GM18499 (cell line): ENCODE results near the gene CDKL5.
"Not testable (repeated sequence)": the region's sequence is repeated elsewhere in the genome, so short reads cannot be mapped to it uniquely, and the experiment has no call there.

Experiments used
- ATAC-seq: cut with Tn5 transposase; IDR thresholded peaks from one replicate; pipeline ENCODE4 v1.9.1; 2021; ENCODE audit warnings: moderate number of reproducible peaks; ENCODE audit not compliant: insufficient read depth, unreplicated experiment

The CDKL5 gene

GRCh38 chrX:18425199-18426003 is at the start of gene CDKL5:
TSS of gene CDKL5 (plus strand) at chrX:18425608. CDS start at chrX:18507097, 81,489 bp downstream.
- peak; percentile 89 for ATAC-seq

DNA sequence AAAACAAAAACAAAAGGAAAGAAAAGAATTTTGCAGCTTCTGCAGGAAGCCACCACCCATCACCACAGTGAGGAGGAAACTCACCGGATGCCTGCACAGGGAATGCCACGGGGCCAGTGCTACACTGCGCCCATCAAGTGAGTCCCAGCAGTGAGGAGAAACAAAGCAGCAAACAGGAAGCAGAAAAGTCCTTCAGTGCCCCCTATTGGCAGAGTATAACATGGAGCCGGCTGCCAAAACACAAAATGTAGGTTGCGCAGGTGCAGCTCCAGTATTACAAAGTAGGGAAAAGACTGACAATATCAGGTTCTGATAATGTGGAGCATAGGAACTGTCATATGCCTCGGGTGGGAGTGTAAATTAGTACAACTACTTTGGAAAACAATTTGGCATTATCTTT is 47.6 kb upstream of the CDKL5 start:
- ATAC-seq: no peak

GRCh38 chrX:18389966-18390365 is 35.4 kb upstream of the CDKL5 start:
- no peak for ATAC-seq

GRCh38 chrX:18390941-18391538 is 34.4 kb upstream of the CDKL5 start:
- ATAC-seq: no peak

- ATAC-seq: no peak
Observed at GRCh38 chrX:18394477-18394876, 30.9 kb upstream of the CDKL5 start.

GRCh38 chrX:18401848-18402213 is 23.6 kb upstream of the CDKL5 start:
- ATAC-seq: no peak

- no peak for ATAC-seq
Observed at GRCh38 chrX:18406531-18407266, 18.7 kb upstream of the CDKL5 start.

DNA sequence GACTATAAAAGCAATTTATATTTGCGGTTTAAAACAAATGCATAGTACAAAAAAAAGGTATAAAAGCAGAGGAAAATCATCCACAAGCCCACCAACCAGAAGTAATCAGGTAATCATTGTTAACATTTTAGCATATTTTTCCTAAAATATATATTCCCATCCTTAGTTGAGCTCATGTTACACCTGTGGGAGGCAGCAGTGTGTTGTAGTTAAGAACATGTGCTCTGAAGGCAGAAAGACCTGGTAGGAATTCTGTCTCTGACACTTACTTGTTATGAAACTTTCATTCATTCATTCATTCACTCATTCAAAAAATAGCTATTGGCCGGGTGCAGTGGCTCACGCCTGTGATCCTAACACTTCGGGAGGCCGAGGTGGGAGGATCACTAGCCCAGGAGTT is 15.4 kb upstream of the CDKL5 start:
- ATAC-seq: no peak

- no peak for ATAC-seq
Observed at GRCh38 chrX:18415386-18415785, 10.0 kb upstream of the CDKL5 start.

GRCh38 chrX:18422325-18422724 is 3.1 kb upstream of the CDKL5 start:
- no peak for ATAC-seq

DNA sequence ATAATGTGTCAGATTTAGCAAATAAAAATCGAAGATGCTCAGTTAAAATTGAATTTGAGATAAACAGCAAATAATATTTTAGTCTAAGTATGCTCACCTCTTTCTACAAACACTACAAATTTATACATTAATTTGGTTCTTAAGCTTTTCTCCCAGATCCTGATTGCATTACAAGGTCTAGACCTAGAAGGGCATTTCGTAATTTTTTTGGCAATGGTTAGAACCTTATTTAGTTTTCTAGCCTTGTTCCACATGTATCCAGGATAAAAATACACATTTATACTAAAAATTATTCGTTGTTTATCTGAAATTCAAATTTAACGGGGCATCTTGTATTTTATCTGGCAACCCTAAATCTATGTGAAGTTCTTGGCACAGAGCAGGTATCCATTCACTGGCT is 2.5 kb upstream of the CDKL5 start:
- ATAC-seq: no peak

DNA sequence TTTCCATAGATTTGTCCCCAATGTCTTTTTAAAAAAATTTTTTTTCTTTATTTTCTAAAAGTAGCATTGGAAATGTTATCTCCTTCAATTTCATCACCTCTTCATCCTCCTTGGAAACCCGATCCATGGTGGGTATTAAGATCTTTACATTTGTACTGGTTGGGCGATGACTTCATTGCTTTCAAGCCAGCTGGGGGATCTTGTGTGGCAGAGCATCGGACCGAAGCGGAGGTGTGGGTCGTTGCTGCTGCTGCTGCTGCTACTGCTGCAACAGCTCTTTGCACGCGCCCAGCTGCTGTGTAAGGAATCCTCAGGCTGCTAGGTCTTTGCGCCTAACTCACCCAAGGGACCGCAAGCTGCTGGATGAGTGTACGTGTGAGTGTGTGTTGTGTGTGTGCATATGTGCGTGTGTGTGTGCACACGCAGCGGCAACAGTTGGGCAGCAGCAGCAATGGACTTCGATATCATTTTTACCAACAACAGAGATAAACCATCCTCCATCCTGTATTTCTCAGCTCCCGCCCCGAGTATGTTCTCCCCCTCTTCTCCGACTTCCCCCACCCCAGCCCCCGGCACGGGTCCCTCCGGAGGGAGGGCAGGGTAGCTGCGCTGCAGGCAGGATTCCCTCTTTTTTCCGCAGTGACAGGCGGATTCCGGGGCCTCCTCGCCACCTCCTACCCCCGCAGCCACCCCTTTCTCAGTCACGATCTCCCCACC is 768 bp upstream of the CDKL5 start:
- ATAC-seq: no peak

DNA sequence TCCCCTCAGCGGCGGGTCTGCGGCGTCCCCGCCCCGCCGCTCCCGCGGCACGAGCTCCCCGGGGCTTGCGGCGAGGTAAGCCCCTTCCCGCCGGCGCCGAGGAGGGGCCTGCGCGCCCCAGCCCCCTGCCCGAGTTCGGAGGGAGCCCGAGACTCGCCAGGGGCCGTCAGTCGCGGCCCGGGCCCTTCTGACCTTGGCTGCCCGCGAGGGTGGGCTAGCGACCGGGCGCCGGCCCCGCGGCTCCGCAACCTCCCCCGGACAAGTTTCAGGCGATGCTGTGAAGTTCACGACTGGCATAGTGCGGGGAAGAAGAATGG is 554 bp downstream of the CDKL5 start:
- ATAC-seq: no peak

- ATAC-seq: no peak
Observed at GRCh38 chrX:18428006-18428405, 2.6 kb downstream of the CDKL5 start.

DNA sequence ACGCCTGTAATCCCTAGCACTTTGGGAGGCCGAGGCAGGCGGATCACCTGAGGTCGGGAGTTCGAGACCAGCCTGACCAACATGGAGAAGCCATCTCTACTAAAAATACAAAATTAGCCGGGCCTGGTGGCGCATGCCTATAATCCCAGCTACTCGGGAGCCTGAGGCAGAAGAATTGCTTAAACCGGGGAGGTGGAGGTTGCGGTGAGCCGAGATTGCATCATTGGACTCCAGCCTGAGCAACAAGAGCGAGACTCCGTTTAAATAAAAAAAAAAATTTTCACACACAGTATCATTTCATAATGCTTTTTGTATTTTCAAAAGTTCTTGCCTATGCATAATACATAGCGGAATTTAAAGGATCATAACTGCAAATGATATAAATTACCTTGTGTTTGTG is 7.9 kb downstream of the CDKL5 start:
- not testable (repeated sequence) for ATAC-seq

DNA sequence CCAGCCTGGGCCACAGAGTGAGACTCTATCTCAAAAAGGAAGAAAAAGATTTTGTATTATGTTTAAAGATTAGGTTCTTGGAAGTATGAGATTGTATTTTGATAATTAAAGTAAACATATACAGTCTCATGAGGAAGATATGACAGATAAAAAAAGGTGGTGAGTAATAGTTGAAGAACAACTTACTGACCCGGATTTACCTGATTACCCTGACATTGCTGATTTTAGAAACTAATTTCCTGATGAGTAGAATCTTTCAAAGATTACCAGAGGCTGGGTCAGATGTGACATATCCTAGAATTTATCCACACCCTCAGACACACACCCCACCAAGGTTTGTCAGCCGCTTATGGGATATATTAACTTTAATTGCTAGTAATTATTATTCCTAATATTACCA is 9.5 kb downstream of the CDKL5 start:
- ATAC-seq: no peak

GRCh38 chrX:18436017-18436416 is 10.6 kb downstream of the CDKL5 start:
- no peak for ATAC-seq

- ATAC-seq: no peak
Observed at GRCh38 chrX:18440835-18441234, 15.4 kb downstream of the CDKL5 start.

GRCh38 chrX:18441780-18442367 is 16.5 kb downstream of the CDKL5 start:
- no peak for ATAC-seq

DNA sequence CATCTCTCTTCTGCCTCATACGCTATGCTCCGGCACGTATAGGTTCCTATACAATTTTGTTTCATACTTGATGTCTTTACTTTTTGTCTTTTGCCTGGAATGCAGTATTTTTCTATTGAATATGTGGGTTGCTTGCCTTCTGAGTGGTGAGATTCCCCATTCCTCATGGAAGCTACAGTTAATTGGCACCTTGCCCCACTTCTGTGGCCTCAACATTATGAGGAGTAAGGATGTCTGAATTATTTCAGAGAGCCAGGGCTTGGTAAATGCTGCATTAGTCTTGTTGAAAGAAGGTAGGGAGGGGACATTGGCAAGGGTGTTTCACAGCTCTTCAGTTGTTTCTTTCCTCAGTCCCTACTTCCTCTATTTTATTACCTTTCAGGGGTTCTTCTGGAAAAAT is 23.0 kb downstream of the CDKL5 start:
- ATAC-seq: no peak

DNA sequence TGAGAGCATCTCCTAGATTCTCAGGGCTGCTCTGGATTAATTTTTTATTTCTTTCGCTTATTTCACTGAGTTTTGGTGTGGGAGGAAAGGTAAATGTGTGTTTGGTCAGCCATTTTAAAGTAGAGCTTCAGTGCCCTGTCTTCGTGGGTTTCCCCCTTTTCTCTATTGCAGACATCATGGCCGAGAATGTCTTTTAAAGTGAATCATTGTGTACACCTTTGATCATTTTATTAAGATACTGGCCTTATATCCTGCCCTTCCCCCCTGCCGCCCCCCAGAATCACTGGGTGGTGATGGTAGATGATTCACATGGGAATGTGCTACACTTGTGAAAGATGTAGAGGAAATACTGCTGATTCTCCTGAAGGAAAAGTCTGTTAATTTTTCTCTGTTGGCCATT is 23.8 kb downstream of the CDKL5 start:
- no peak for ATAC-seq
